IMR-90 (cell line): ENCODE measurements around the gene MYT1. TPM values are rescaled to one million over a fixed set of nuclear protein-coding genes. Genes with fewer than 3 reads are reported as not detected.

Source experiments
- ATAC-seq: fragments of 200-7000 bp; cut with Tn5 transposase; 2 replicates; pipeline ENCODE4 v1.9.1; 2020; ENCODE audit warnings: low read depth, mild to moderate bottlenecking, moderate library complexity
- BruUV-seq: library from RNA; stranded (reverse); fragments of 400-500 nt; replicated peaks from 2 replicates; lab custom pipeline; 2021; lab: Mats Ljungman, UMichigan
- CTCF ChIA-PET: fragments of 300-600 bp; formaldehyde crosslinking; extraction: SDS; loops from one replicate; lab custom pipeline; 2021; ENCODE audit warnings: antibody characterized with exemption; lab: Yijun Ruan, JAX
- POLR2A ChIA-PET: fragments of 300-600 bp; sonication (Branson Sonifier 250); formaldehyde crosslinking; loops from one replicate; lab custom pipeline; 2022; ENCODE audit warnings: antibody characterized with exemption; ENCODE audit not compliant: unreplicated experiment; lab: Charles Lee
- DNase-seq: peaks from one replicate; pipeline ENCODE4 v3.0.0; 2013
- H2AFZ ChIP-seq: replicated peaks from 2 replicates; pipeline ENCODE3; 2013; ENCODE audit warnings: low read length, mild to moderate bottlenecking; ENCODE audit not compliant: poor library complexity
- H2AK5ac ChIP-seq: 2 replicates; pipeline ENCODE4 v1.6.1; 2013; ENCODE audit warnings: low read depth, low read length, inconsistent platforms
- H2AK9ac ChIP-seq: replicated peaks from 2 replicates; pipeline ENCODE3; 2013; ENCODE audit warnings: mild to moderate bottlenecking, low read depth, low read length, moderate library complexity; ENCODE audit not compliant: poor library complexity
- H2BK120ac ChIP-seq: 2 replicates; pipeline ENCODE4 v1.6.1; 2013; ENCODE audit warnings: low read depth, low read length, inconsistent platforms
- H2BK15ac ChIP-seq: 3 replicates; pipeline ENCODE4 v1.6.1; 2013; ENCODE audit warnings: low read depth, low read length, inconsistent platforms
- H2BK20ac ChIP-seq: 2 replicates; pipeline ENCODE4 v1.6.1; 2013; ENCODE audit warnings: low read depth, mild to moderate bottlenecking, inconsistent platforms, low read length, moderate library complexity
- H2BK5ac ChIP-seq: 2 replicates; pipeline ENCODE4 v1.6.1; 2013; ENCODE audit warnings: mild to moderate bottlenecking, low read depth, low read length, inconsistent platforms; ENCODE audit not compliant: poor library complexity, severe bottlenecking
- H3K14ac ChIP-seq: replicated peaks from 2 replicates; pipeline ENCODE4 v1.6.1; 2013; ENCODE audit warnings: low read depth, low read length, inconsistent platforms
- H3K18ac ChIP-seq: 2 replicates; pipeline ENCODE4 v1.6.1; 2013; ENCODE audit warnings: low read depth, low read length, control low read depth
- H3K23ac ChIP-seq: 2 replicates; pipeline ENCODE4 v1.6.1; 2013; ENCODE audit warnings: low read depth, low read length, inconsistent platforms
- H3K27ac ChIP-seq: 2 replicates; pipeline ENCODE4 v1.5.1; 2013; ENCODE audit warnings: mild to moderate bottlenecking, control low read depth, low read length; ENCODE audit not compliant: insufficient read depth
- H3K27me3 ChIP-seq: 2 replicates; pipeline ENCODE4 v1.6.1; 2013; ENCODE audit warnings: low read length; ENCODE audit not compliant: control insufficient read depth, insufficient read depth
- H3K36me3 ChIP-seq: 2 replicates; pipeline ENCODE4 v1.6.1; 2013; ENCODE audit warnings: low read length, mixed read lengths; ENCODE audit not compliant: control insufficient read depth, insufficient read depth
- H3K4ac ChIP-seq: 2 replicates; pipeline ENCODE4 v1.6.1; 2013; ENCODE audit warnings: low read depth, low read length, inconsistent platforms
- H3K4me1 ChIP-seq: 2 replicates; pipeline ENCODE4 v1.6.1; 2013; ENCODE audit warnings: low read length, mixed read lengths; ENCODE audit not compliant: control insufficient read depth, insufficient read depth
- H3K4me2 ChIP-seq: 2 replicates; pipeline ENCODE4 v1.6.1; 2013; ENCODE audit warnings: low read depth, mild to moderate bottlenecking, control low read depth, low read length, moderate library complexity
- H3K4me3 ChIP-seq: 2 replicates; pipeline ENCODE4 v1.5.1; 2013; ENCODE audit warnings: low read depth, mild to moderate bottlenecking, control low read depth, low read length, moderate library complexity; ENCODE audit not compliant: insufficient read depth
- H3K56ac ChIP-seq: 2 replicates; pipeline ENCODE4 v1.6.1; 2013; ENCODE audit warnings: low read length, inconsistent platforms; ENCODE audit not compliant: insufficient read depth; ENCODE audit errors: extremely low read depth
- H3K79me1 ChIP-seq, 2 experiments: 2 replicates each; pipeline ENCODE4 v1.6.1; 2013; ENCODE audit warnings: low read length in 2 of 2, inconsistent platforms in 1 of 2, low read depth in 1 of 2
- H3K9ac ChIP-seq: 2 replicates; pipeline ENCODE4 v1.6.1; 2013; ENCODE audit warnings: low read depth, low read length, control low read depth
- H3K9me1 ChIP-seq: 2 replicates; pipeline ENCODE4 v1.6.1; 2013; ENCODE audit warnings: low read length, inconsistent platforms; ENCODE audit not compliant: insufficient read depth
- H3K9me3 ChIP-seq: 2 replicates; pipeline ENCODE4 v1.6.1; 2013; ENCODE audit warnings: low read length; ENCODE audit not compliant: control insufficient read depth, insufficient read depth
- H4K20me1 ChIP-seq: 2 replicates; pipeline ENCODE4 v1.6.1; 2013; ENCODE audit warnings: low read length, inconsistent platforms; ENCODE audit not compliant: insufficient read depth
- H4K5ac ChIP-seq: 2 replicates; pipeline ENCODE4 v1.6.1; 2013; ENCODE audit warnings: mild to moderate bottlenecking, low read depth, low read length, control low read depth
- H4K8ac ChIP-seq, 2 experiments: 2 replicates each; pipeline ENCODE4 v1.6.1; 2013; ENCODE audit warnings: low read depth in 2 of 2, low read length in 2 of 2, control low read depth in 1 of 2, inconsistent platforms in 1 of 2
- H4K91ac ChIP-seq: 2 replicates; pipeline ENCODE4 v1.6.1; 2013; ENCODE audit warnings: low read depth, low read length, inconsistent platforms; ENCODE audit not compliant: insufficient read depth
- MAZ ChIP-seq: IDR thresholded peaks from 2 replicates; pipeline ENCODE4 v1.6.1; 2012; ENCODE audit warnings: low read depth, mild to moderate bottlenecking, low read length, improper control_type of control experiment, moderate library complexity, borderline replicate concordance
- MXI1 ChIP-seq: IDR thresholded peaks from 2 replicates; pipeline ENCODE4 v1.6.1; 2012; ENCODE audit warnings: low read depth, mild to moderate bottlenecking, low read length, moderate library complexity, borderline replicate concordance
- WGBS, 2 experiments: methylation state at CpG; one replicate each; pipeline versions ENCODE4 v1.1.5 to v1.1.7; 2013; ENCODE audit warnings: missing lambda C conversion rate in 2 of 2; ENCODE audit not compliant: insufficient read length in 1 of 2; ENCODE audit errors: extremely low coverage in 2 of 2; 5-methylcytosine and 5-hydroxymethylcytosine counted together
- dilution Hi-C: fragments of 300-500 bp; cut with HindIII; formaldehyde crosslinking; loops from one replicate; pipeline ENCODE4 v1.14.3; 2018; ENCODE audit warnings: low sequenced_read_pairs; ENCODE audit not compliant: unreplicated experiment
- in situ Hi-C: fragments of 300-500 bp; cut with MboI; formaldehyde crosslinking; loops from 3 replicates; pipeline ENCODE4 v1.14.3; 2019; ENCODE audit warnings: low sequenced_read_pairs, inconsistent platforms, mixed read lengths
- intact Hi-C: fragments of 100-400 bp; cut with micrococcal nuclease; formaldehyde crosslinking; loops from 2 replicates; pipeline ENCODE4 v1.10.0; 2022
- polyA plus RNA-seq, 3 experiments: library from polyadenylated mRNA; depleted of rRNA; stranded (reverse); fragments of >200 nt; gene quantifications; 2 replicates each; pipeline ENCODE4 v1.2.3, GENCODE V29; 2012; ENCODE audit warnings: low replicate concordance in 1 of 3
- total RNA-seq: library from RNA; depleted of rRNA; stranded (reverse); fragments of >200 nt; gene quantifications from 2 replicates; pipeline ENCODE4 v1.2.3, GENCODE V29; 2012

Gene MYT1
- total and polyA plus RNA-seq, 2 of the 4 experiments (the other 2 are of a cell fraction) = not detected

DNA sequence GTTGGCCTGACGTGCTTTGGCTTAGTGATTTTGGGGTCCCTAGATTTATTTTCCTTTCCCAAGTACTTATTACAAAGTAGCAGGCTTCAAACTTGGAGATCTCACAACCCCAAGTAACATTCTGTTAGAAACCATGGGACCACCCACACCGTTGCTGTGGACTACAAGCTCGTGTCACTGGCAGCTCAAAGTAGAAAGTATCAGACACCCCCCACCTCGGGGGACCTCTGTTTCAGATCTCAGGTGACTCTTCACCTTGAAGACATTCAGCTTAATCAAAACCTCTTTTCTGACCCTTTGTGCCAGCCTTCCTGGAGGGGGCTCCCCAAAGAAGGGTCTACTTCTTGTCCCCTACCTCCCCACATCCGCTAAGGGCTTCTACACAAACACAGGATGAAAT is 15.7 kb upstream of the MYT1 start:
- ATAC-seq = no peak
- no peak overlapping the region for H4K8ac ChIP-seq
- H3K9me1 ChIP-seq = peaks cover 3% of the 10 kb centered on the region; the same call in 1 of the 2 replicates
- in situ Hi-C loops = no loop called here
- no peak overlapping the region for H3K18ac ChIP-seq
- no peaks in the 10 kb centered on the region for H3K4me1 ChIP-seq
- H3K4me2 ChIP-seq = no peak overlapping the region
- H4K91ac ChIP-seq = no peak overlapping the region
- H3K9ac ChIP-seq = no peak overlapping the region
- no peaks in the 10 kb centered on the region; the same call in 1 of the 2 replicates for H4K20me1 ChIP-seq
- CTCF ChIA-PET = no interaction called here
- no peak overlapping the region for H3K4me3 ChIP-seq
- H3K79me1 ChIP-seq = no peaks in the 10 kb centered on the region
- no peak overlapping the region for H2BK20ac ChIP-seq
- BruUV-seq = no TSS peak
- WGBS, 2 experiments = 43% methylated on average over 3 of the region's 5 CpGs; no CpG with 5 or more reads in 1 of the 2 experiments
- no peak overlapping the region for H2BK5ac ChIP-seq
- no peak overlapping the region for H3K23ac ChIP-seq
- no peak for DNase-seq
- no peaks in the 10 kb centered on the region for H3K36me3 ChIP-seq
- peaks cover 11% of the 10 kb centered on the region for H3K9me3 ChIP-seq
- H3K14ac ChIP-seq = no peak overlapping the region
- H3K27me3 ChIP-seq = peaks cover 9% of the 10 kb centered on the region
- no peak overlapping the region for H3K56ac ChIP-seq
- no peak overlapping the region for H2AK9ac ChIP-seq
- POLR2A ChIA-PET = no interaction called here
- dilution Hi-C loops = no loop called here
- no peak overlapping the region for H2BK15ac ChIP-seq
- no peak for TF ChIP-seq MAZ
- TF ChIP-seq MXI1 = no peak
- H4K5ac ChIP-seq = no peak overlapping the region
- H2BK120ac ChIP-seq = no peak overlapping the region
- intact Hi-C loops = no loop called here
- H2AK5ac ChIP-seq = no peak overlapping the region
- no peak overlapping the region for H3K27ac ChIP-seq
- no peak overlapping the region for H3K4ac ChIP-seq
- no peak overlapping the region for H2AFZ ChIP-seq
